WTC11 (cell line): ENCODE measurements around the gene CDH2.

Experiments
- ATF3 ChIP-seq: sonication (generic); formaldehyde crosslinking; conservative IDR thresholded peaks from 2 replicates; pipeline ENCODE4 v1.8.1; 2022; ENCODE audit warnings: mild to moderate bottlenecking, missing genetic modification reagents
- CBFB ChIP-seq: sonication (generic); formaldehyde crosslinking; IDR thresholded peaks from 2 replicates; pipeline ENCODE4 v1.8.1; 2022; ENCODE audit warnings: mild to moderate bottlenecking, low read depth, missing genetic modification reagents
- ETV6 ChIP-seq: sonication (generic); formaldehyde crosslinking; IDR thresholded peaks from 2 replicates; pipeline ENCODE4 v1.8.1; 2022; ENCODE audit warnings: mild to moderate bottlenecking, missing genetic modification reagents
- FOXJ3 ChIP-seq: sonication (generic); formaldehyde crosslinking; IDR thresholded peaks from 2 replicates; pipeline ENCODE4 v1.9.0; 2021; ENCODE audit warnings: missing genetic modification reagents, mild to moderate bottlenecking, borderline replicate concordance
- FOXP4 ChIP-seq: sonication (generic); formaldehyde crosslinking; IDR thresholded peaks from 2 replicates; pipeline ENCODE4 v1.8.0; 2022; ENCODE audit warnings: mild to moderate bottlenecking, missing genetic modification reagents
- JUN ChIP-seq: sonication (generic); formaldehyde crosslinking; IDR thresholded peaks from 2 replicates; pipeline ENCODE4 v1.8.0; 2023; ENCODE audit warnings: mild to moderate bottlenecking, missing genetic modification reagents
- SP1 ChIP-seq: sonication (generic); formaldehyde crosslinking; conservative IDR thresholded peaks from 2 replicates; pipeline ENCODE4 v1.8.1; 2022; ENCODE audit warnings: missing genetic modification reagents
- USF1 ChIP-seq: sonication (generic); formaldehyde crosslinking; IDR thresholded peaks from 2 replicates; pipeline ENCODE4 v1.8.0; 2022; ENCODE audit warnings: mild to moderate bottlenecking, missing genetic modification reagents
- ZNF317 ChIP-seq: sonication (generic); formaldehyde crosslinking; IDR thresholded peaks from 2 replicates; pipeline ENCODE4 v1.8.1; 2023; ENCODE audit warnings: low read depth, mild to moderate bottlenecking, moderate library complexity, missing genetic modification reagents, borderline replicate concordance
- ZNF416 ChIP-seq: fragments of 250-450 bp; sonication (Bioruptor Pico); IDR thresholded peaks from 2 replicates; pipeline ENCODE4 v1.9.0; 2021; ENCODE audit warnings: mild to moderate bottlenecking, inconsistent platforms
- TF ChIP-seq, protein P1 (sequence below): sonication (generic); formaldehyde crosslinking; IDR thresholded peaks from 2 replicates; pipeline ENCODE4 v1.8.1; 2022; ENCODE audit warnings: low read depth, mild to moderate bottlenecking, moderate library complexity, missing genetic modification reagents, borderline replicate concordance
- TF ChIP-seq, protein P2 (sequence below): fragments of 200-600 bp; IDR thresholded peaks from 2 replicates; pipeline ENCODE4 v1.8.0; 2022; ENCODE audit warnings: antibody characterized with exemption
- TF ChIP-seq, protein P3 (sequence below): sonication (generic); formaldehyde crosslinking; IDR thresholded peaks from 2 replicates; pipeline ENCODE4 v1.8.1; 2022; ENCODE audit warnings: missing genetic modification reagents, borderline replicate concordance

DNA sequence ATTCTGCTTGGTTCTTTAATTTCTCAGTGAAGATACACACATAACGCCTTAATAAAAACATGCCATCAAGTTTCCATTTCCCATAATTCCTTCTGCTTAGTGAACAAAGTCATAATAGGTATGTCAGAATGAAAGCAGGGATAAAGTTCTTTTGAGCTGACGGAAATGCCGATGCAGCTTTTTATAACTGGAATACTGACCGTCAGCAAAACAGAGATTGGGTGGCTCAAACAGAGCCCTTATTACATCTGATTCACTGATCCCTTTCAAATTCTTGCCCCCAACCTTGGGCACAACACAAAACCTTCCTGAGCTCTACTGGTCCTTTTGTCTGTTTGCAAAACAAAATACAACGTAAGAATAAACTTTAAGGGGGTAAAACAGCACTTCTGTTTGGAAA is 140.4 kb downstream of the CDH2 start:
- no peak for TF ChIP-seq ETV6 (CRISPR knock-in tag)
- TF ChIP-seq, protein P1, sequence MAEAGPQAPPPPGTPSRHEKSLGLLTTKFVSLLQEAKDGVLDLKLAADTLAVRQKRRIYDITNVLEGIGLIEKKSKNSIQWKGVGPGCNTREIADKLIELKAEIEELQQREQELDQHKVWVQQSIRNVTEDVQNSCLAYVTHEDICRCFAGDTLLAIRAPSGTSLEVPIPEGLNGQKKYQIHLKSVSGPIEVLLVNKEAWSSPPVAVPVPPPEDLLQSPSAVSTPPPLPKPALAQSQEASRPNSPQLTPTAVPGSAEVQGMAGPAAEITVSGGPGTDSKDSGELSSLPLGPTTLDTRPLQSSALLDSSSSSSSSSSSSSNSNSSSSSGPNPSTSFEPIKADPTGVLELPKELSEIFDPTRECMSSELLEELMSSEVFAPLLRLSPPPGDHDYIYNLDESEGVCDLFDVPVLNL (CRISPR knock-in tag): no peak
- TF ChIP-seq CBFB (CRISPR knock-in tag): no peak
- no peak for TF ChIP-seq ZNF317 (CRISPR knock-in tag)
- no peak for TF ChIP-seq JUN (CRISPR knock-in tag)
- TF ChIP-seq USF1 (CRISPR knock-in tag): no peak
- TF ChIP-seq, protein P2, sequence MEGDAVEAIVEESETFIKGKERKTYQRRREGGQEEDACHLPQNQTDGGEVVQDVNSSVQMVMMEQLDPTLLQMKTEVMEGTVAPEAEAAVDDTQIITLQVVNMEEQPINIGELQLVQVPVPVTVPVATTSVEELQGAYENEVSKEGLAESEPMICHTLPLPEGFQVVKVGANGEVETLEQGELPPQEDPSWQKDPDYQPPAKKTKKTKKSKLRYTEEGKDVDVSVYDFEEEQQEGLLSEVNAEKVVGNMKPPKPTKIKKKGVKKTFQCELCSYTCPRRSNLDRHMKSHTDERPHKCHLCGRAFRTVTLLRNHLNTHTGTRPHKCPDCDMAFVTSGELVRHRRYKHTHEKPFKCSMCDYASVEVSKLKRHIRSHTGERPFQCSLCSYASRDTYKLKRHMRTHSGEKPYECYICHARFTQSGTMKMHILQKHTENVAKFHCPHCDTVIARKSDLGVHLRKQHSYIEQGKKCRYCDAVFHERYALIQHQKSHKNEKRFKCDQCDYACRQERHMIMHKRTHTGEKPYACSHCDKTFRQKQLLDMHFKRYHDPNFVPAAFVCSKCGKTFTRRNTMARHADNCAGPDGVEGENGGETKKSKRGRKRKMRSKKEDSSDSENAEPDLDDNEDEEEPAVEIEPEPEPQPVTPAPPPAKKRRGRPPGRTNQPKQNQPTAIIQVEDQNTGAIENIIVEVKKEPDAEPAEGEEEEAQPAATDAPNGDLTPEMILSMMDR: no peak
- TF ChIP-seq ZNF416: no peak
- TF ChIP-seq SP1 (CRISPR knock-in tag): no peak
- no peak for TF ChIP-seq FOXP4 (CRISPR knock-in tag)
- no peak for TF ChIP-seq ATF3 (CRISPR knock-in tag)
- TF ChIP-seq, protein P3, sequence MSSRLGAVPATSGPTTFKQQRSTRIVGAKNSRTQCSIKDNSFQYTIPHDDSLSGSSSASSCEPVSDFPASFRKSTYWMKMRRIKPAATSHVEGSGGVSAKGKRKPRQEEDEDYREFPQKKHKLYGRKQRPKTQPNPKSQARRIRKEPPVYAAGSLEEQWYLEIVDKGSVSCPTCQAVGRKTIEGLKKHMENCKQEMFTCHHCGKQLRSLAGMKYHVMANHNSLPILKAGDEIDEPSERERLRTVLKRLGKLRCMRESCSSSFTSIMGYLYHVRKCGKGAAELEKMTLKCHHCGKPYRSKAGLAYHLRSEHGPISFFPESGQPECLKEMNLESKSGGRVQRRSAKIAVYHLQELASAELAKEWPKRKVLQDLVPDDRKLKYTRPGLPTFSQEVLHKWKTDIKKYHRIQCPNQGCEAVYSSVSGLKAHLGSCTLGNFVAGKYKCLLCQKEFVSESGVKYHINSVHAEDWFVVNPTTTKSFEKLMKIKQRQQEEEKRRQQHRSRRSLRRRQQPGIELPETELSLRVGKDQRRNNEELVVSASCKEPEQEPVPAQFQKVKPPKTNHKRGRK (CRISPR knock-in tag): no peak
- TF ChIP-seq FOXJ3 (CRISPR knock-in tag): no peak
